ENCODE data around the gene SNX1. TPM values are rescaled to one million over a fixed set of nuclear protein-coding genes. Genes with fewer than 3 reads are reported as not detected.

Gene SNX1
- total and polyA plus RNA-seq, 2 donors (not counting 1 experiment from before 2014, with no cell fraction given) = 87.9 to 152 TPM

- H4K20me1 ChIP-seq (ENCODE audit: control insufficient read depth, insufficient read depth, low read length, poor library complexity, severe bottlenecking) = peaks cover 75% of the 10 kb centered on the region
- peaks cover 8 to 80% of the 10 kb centered on the region in 2 experiments for H3K36me3 ChIP-seq (replicated peaks in 1 of 2; ENCODE audit: control extremely low read depth in 1 of 2, control insufficient read depth in 1 of 2, extremely low read depth in 1 of 2, insufficient read depth in 2 of 2, low read length in 1 of 2)
- peak overlapping the region; percentile 5 for H3K4me2 ChIP-seq (replicated peaks; ENCODE audit: low read depth, low read length, poor library complexity, severe bottlenecking)
- no peaks in the 10 kb centered on the region for H3K27me3 ChIP-seq (replicated peaks in 1 of 4; ENCODE audit: control extremely low read depth in 1 of 4, control insufficient read depth in 3 of 4, insufficient read depth in 4 of 4, low read length in 3 of 4)
- H3K4me3 ChIP-seq (ENCODE audit: control extremely low read depth in 1 of 5, extremely low read depth in 1 of 5, insufficient read depth in 1 of 5, low read depth in 2 of 5, low read length in 4 of 5) = no peak overlapping the region
- Mint-ChIP-seq H3K27ac (peak overlapping the region; percentile 62), H3K9me3 (ENCODE audit: insufficient read depth) (no peaks in the 10 kb centered on the region), H3K4me1 (peaks cover 67% of the 10 kb centered on the region), H3K27me3 (no peaks in the 10 kb centered on the region), H3K4me3 (no peak overlapping the region)
- H3K4me1 ChIP-seq (ENCODE audit: control insufficient read depth in 2 of 2, insufficient read depth in 2 of 2, low read length in 2 of 2) = peaks cover 39 to 72% of the 10 kb centered on the region in 2 donors
- TF ChIP-seq EZH2 (IDR thresholded peaks at IDR 0.05; ENCODE audit: borderline replicate concordance, insufficient read depth, low read depth, low read length, poor library complexity, severe bottlenecking) = no peak
- no peak for TF ChIP-seq CTCF (IDR thresholded peaks at IDR 0.05)
- 94% methylated on average over 9 of the region's 11 CpGs for WGBS (ENCODE audit: insufficient coverage)
- DNase-seq = no peak
- ATAC-seq (ENCODE audit: low read depth) = no peak
- H2AFZ ChIP-seq (ENCODE audit: insufficient read depth, low read depth, low read length, poor library complexity, severe bottlenecking) = no peak overlapping the region
- peaks cover 74% of the 10 kb centered on the region for H3K79me2 ChIP-seq (ENCODE audit: control insufficient read depth, insufficient read depth, low read length)
- no peak overlapping the region for H3K9ac ChIP-seq (ENCODE audit: low read length)
- peak overlapping the region in 1 of 2 donors; percentile 72 for H3K27ac ChIP-seq (ENCODE audit: low read length in 2 of 2)
- H3K9me3 ChIP-seq (ENCODE audit: control extremely low read depth in 1 of 3, control insufficient read depth in 2 of 3, insufficient read depth in 1 of 3, low read length in 2 of 3) = no peaks in the 10 kb centered on the region
- intact Hi-C loops (cut with micrococcal nuclease) = no loop called here
- CTCF ChIA-PET = no interaction called here
- POLR2A ChIA-PET = no interaction called here
Measured at GRCh38 chr15:64158363-64159134, 62.8 kb downstream of the SNX1 start.
